Vagina (tissue), 2 donors: Measurements from ENCODE around the gene CTNND2.

ENCODE experiments used
- CTCF ChIP-seq, 3 experiments: fragments of 450-650 bp in 2 of 3; fragments of 200-600 bp in 1 of 3; sonication (generic) in 1 of 3; IDR thresholded peaks; one replicate each; pipeline ENCODE4 v1.5.1; 2017 to 2019; ENCODE audit warnings: antibody characterized with exemption in 3 of 3, mild to moderate bottlenecking in 2 of 3, moderate library complexity in 2 of 3
- POLR2AphosphoS5 ChIP-seq, 2 donors: sonication (generic); formaldehyde crosslinking; IDR thresholded peaks; one replicate each; pipeline ENCODE4 v1.9.0; 2017; ENCODE audit warnings: antibody characterized with exemption in 2 of 2, mild to moderate bottlenecking in 2 of 2, low read depth in 1 of 2; ENCODE audit not compliant: insufficient read depth in 1 of 2

- TF ChIP-seq CTCF (IDR thresholded peaks at IDR 0.05) = no peak
- no peak for TF ChIP-seq POLR2AphosphoS5 (IDR thresholded peaks at IDR 0.05; ENCODE audit: insufficient read depth in 1 of 2, low read depth in 1 of 2)
These were observed 908.4 kb downstream of the CTNND2 start for GRCh38 chr5:10995891-10996290.
